GM12864 (cell line): Measurements from ENCODE around the gene BPIFB1.

Source experiments
- DNase-seq: peaks from one replicate; pipeline ENCODE4 v3.0.0-alpha.2; 2011; ENCODE audit warnings: low read depth
- H3K4me3 ChIP-seq: 2 replicates; pipeline ENCODE4 v1.5.1; 2011; ENCODE audit warnings: mild to moderate bottlenecking, low read depth, low read length, control low read depth
- CTCF ChIP-seq: IDR thresholded peaks from 2 replicates; pipeline ENCODE4 v1.5.1; 2011; ENCODE audit warnings: low read depth, mild to moderate bottlenecking, moderate library complexity, low read length, control low read depth, inconsistent platforms; ENCODE audit errors: missing control alignments

BPIFB1 gene

GRCh38 chr20:33322456-33322855 lies 39.4 kb downstream of the BPIFB1 start:
- H3K4me3 ChIP-seq, result no peak overlapping the region
- DNase-seq, result no peak
- TF ChIP-seq CTCF, result no peak

GRCh38 chr20:33323236-33323635 lies 40.2 kb downstream of the BPIFB1 start:
- DNase-seq, result no peak
- no peak for TF ChIP-seq CTCF
- H3K4me3 ChIP-seq, result no peak overlapping the region

- H3K4me3 ChIP-seq, result no peak overlapping the region
- TF ChIP-seq CTCF, result no peak
- DNase-seq, result no peak
Observed at GRCh38 chr20:33325350-33325749, 42.3 kb downstream of the BPIFB1 start.

GRCh38 chr20:33328157-33329137 lies 45.4 kb downstream of the BPIFB1 start:
- no peak for TF ChIP-seq CTCF
- DNase-seq, result no peak

GRCh38 chr20:33332905-33333456 lies 50.0 kb downstream of the BPIFB1 start:
- H3K4me3 ChIP-seq, result no peak overlapping the region
- DNase-seq, result no peak
- no peak for TF ChIP-seq CTCF

More at GRCh38 chr20:33328157-33329137, 45.4 kb downstream of the BPIFB1 start:
- H3K4me3 ChIP-seq, result no peak overlapping the region

GRCh38 chr20:33333616-33334015 lies 50.6 kb downstream of the BPIFB1 start:
- no peak overlapping the region for H3K4me3 ChIP-seq
- TF ChIP-seq CTCF, result no peak
- no peak for DNase-seq
